Prostate gland (tissue), 2 donors: Measurements from ENCODE around the gene ADAMTS17. TPM values are rescaled to one million over a fixed set of nuclear protein-coding genes. Genes with fewer than 3 reads are reported as not detected.

Source experiments
- DNase-seq: peaks from one replicate; pipeline ENCODE4 v3.0.0-alpha.2; 2019; ENCODE audit warnings: low spot score
- H3K27ac ChIP-seq, 2 donors: fragments of 200-600 bp; sonication (generic); 2 replicates each; pipeline ENCODE4 v1.5.1; 2017 to 2019
- H3K27me3 ChIP-seq: fragments of 200-600 bp; sonication (generic); replicated peaks from 2 replicates; pipeline ENCODE4 v1.5.1; 2019; ENCODE audit not compliant: insufficient read depth
- H3K36me3 ChIP-seq, 2 donors: fragments of 200-600 bp; sonication (generic); 1 replicate in 1 of 2; 2 replicates in 1 of 2; pipeline versions ENCODE4 v1.5.1 to v1.8.1; 2017 to 2019
- H3K4me1 ChIP-seq: fragments of 200-600 bp; sonication (generic); replicated peaks from 2 replicates; pipeline ENCODE4 v1.5.1; 2019
- H3K4me3 ChIP-seq, 2 donors: fragments of 200-600 bp; sonication (generic); 2 replicates each; pipeline ENCODE4 v1.5.1; 2017 to 2019
- H3K9me3 ChIP-seq: fragments of 200-600 bp; sonication (generic); 2 replicates; pipeline ENCODE4 v1.5.1; 2017
- POLR2A ChIP-seq: fragments of 450-650 bp; IDR thresholded peaks from one replicate; pipeline ENCODE4 v1.6.1; 2016; ENCODE audit warnings: antibody characterized with exemption, mild to moderate bottlenecking
- POLR2AphosphoS5 ChIP-seq: sonication (generic); formaldehyde crosslinking; IDR thresholded peaks from one replicate; pipeline ENCODE4 v1.6.1; 2017; ENCODE audit warnings: antibody characterized with exemption
- WGBS: methylation state at CpG from one replicate; pipeline ENCODE4 v1.1.5; 2018; 5-methylcytosine and 5-hydroxymethylcytosine counted together
- intact Hi-C: fragments of 100-400 bp; cut with DNase I; formaldehyde crosslinking; loops from one replicate; pipeline ENCODE4 v1.14.2; 2022
- total RNA-seq, 2 donors: library from RNA; depleted of rRNA; stranded (reverse); fragments of >200 nt; gene quantifications; one replicate each; pipeline ENCODE4 v1.1.0, GENCODE V29; 2016
- TF ChIP-seq, protein P1 (sequence below), 4 experiments: fragments of 200-600 bp in 2 of 4; fragments of 450-650 bp in 2 of 4; sonication (generic) in 2 of 4; IDR thresholded peaks; 1 replicate in 3 of 4; 2 replicates in 1 of 4; pipeline ENCODE4 v1.5.1; 2016 to 2019; ENCODE audit warnings: antibody characterized with exemption in 4 of 4, mild to moderate bottlenecking in 2 of 4, moderate library complexity in 2 of 4

The ADAMTS17 gene
- total RNA-seq, 2 donors from 2014 or later = 2.7 to 5.6 TPM

- no peak overlapping the region for H3K27ac ChIP-seq
- no peak for TF ChIP-seq POLR2AphosphoS5
- TF ChIP-seq, protein P1, sequence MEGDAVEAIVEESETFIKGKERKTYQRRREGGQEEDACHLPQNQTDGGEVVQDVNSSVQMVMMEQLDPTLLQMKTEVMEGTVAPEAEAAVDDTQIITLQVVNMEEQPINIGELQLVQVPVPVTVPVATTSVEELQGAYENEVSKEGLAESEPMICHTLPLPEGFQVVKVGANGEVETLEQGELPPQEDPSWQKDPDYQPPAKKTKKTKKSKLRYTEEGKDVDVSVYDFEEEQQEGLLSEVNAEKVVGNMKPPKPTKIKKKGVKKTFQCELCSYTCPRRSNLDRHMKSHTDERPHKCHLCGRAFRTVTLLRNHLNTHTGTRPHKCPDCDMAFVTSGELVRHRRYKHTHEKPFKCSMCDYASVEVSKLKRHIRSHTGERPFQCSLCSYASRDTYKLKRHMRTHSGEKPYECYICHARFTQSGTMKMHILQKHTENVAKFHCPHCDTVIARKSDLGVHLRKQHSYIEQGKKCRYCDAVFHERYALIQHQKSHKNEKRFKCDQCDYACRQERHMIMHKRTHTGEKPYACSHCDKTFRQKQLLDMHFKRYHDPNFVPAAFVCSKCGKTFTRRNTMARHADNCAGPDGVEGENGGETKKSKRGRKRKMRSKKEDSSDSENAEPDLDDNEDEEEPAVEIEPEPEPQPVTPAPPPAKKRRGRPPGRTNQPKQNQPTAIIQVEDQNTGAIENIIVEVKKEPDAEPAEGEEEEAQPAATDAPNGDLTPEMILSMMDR (IDR thresholded peaks at IDR 0.05) = no peak
- TF ChIP-seq POLR2A = no peak
- no peaks in the 10 kb centered on the region for H3K9me3 ChIP-seq
- whole genome bisulfite sequencing = 71% methylated on average over 8 of the region's 8 CpGs
- no peak overlapping the region for H3K4me3 ChIP-seq
- no peaks in the 10 kb centered on the region for H3K4me1 ChIP-seq
- H3K36me3 ChIP-seq = no peaks in the 10 kb centered on the region
- intact Hi-C loops = no loop called here
- no peaks in the 10 kb centered on the region for H3K27me3 ChIP-seq
- DNase-seq = no peak
Measured at GRCh38 chr15:100311833-100312476, 29.8 kb downstream of the ADAMTS17 start.

- no peak overlapping the region for H3K4me3 ChIP-seq
- H3K27me3 ChIP-seq = no peaks in the 10 kb centered on the region
- H3K4me1 ChIP-seq = no peaks in the 10 kb centered on the region
- no peaks in the 10 kb centered on the region for H3K36me3 ChIP-seq
- no peaks in the 10 kb centered on the region for H3K9me3 ChIP-seq
- 32% methylated on average over 15 of the region's 15 CpGs for WGBS
- peak overlapping the region in 1 of 2 donors; percentile 37 for H3K27ac ChIP-seq
- no peak for DNase-seq
- TF ChIP-seq POLR2A (no peak), POLR2AphosphoS5 (no peak)
- TF ChIP-seq, protein P1 (IDR thresholded peaks at IDR 0.05) = no peak
- intact Hi-C loops = no loop called here
Measured at GRCh38 chr15:100311154-100311625, 30.6 kb downstream of the ADAMTS17 start.

GRCh38 chr15:100310513-100311153, 31.1 kb downstream of the ADAMTS17 start:
- Histone ChIP-seq H3K9me3 (no peaks in the 10 kb centered on the region), H3K27ac (peak overlapping the region in 1 of 2 donors; percentile 37), H3K36me3 (no peaks in the 10 kb centered on the region), H3K4me3 (no peak overlapping the region), H3K27me3 (no peaks in the 10 kb centered on the region), H3K4me1 (no peaks in the 10 kb centered on the region)
- WGBS = 34% methylated on average over 14 of the region's 14 CpGs
- TF ChIP-seq, protein P1 (IDR thresholded peaks at IDR 0.05) = no peak
- TF ChIP-seq POLR2A = no peak
- TF ChIP-seq POLR2AphosphoS5 = no peak
- peak; percentile 25 for DNase-seq
- intact Hi-C loops = no loop called here

- Histone ChIP-seq H3K9me3 (no peaks in the 10 kb centered on the region), H3K4me1 (no peaks in the 10 kb centered on the region), H3K4me3 (no peak overlapping the region), H3K27me3 (no peaks in the 10 kb centered on the region), H3K36me3 (no peaks in the 10 kb centered on the region), H3K27ac (no peak overlapping the region)
- TF ChIP-seq, protein P1 (IDR thresholded peaks at IDR 0.05) = no peak
- TF ChIP-seq POLR2AphosphoS5 = no peak
- TF ChIP-seq POLR2A = no peak
- WGBS = 21% methylated on average over 8 of the region's 8 CpGs
- intact Hi-C loops = no loop called here
- DNase-seq = no peak
Measured at GRCh38 chr15:100310041-100310405, 31.8 kb downstream of the ADAMTS17 start.
